Parathyroid adenoma (tissue), 2 donors: ENCODE data around the gene CA14.

ENCODE experiments used
- H2AFZ ChIP-seq: fragments of 300-600 bp; sonication (generic); one replicate; pipeline ENCODE4 v1.7.0; 2017; ENCODE audit warnings: antibody characterized with exemption, mild to moderate bottlenecking
- H3K27ac ChIP-seq: fragments of 300-600 bp; sonication (generic); one replicate; pipeline ENCODE4 v1.7.0; 2017
- H3K27me3 ChIP-seq: fragments of 300-600 bp; sonication (generic); one replicate; pipeline ENCODE4 v1.7.0; 2017; ENCODE audit warnings: low read length; ENCODE audit not compliant: control insufficient read depth, insufficient read depth
- H3K36me3 ChIP-seq: fragments of 300-600 bp; sonication (generic); one replicate; pipeline ENCODE4 v1.7.0; 2017; ENCODE audit warnings: low read length; ENCODE audit not compliant: control insufficient read depth, insufficient read depth
- H3K4me1 ChIP-seq: fragments of 300-600 bp; sonication (generic); one replicate; pipeline ENCODE4 v1.7.0; 2017; ENCODE audit warnings: control low read depth
- H3K4me2 ChIP-seq: fragments of 300-600 bp; sonication (generic); one replicate; pipeline ENCODE4 v1.7.0; 2017; ENCODE audit warnings: low read length
- H3K4me3 ChIP-seq: fragments of 300-600 bp; sonication (generic); one replicate; pipeline ENCODE4 v1.7.0; 2017; ENCODE audit warnings: low read depth, low read length
- H3K79me2 ChIP-seq: fragments of 300-600 bp; sonication (generic); one replicate; pipeline ENCODE4 v1.7.0; 2017; ENCODE audit warnings: control low read depth
- H3K9ac ChIP-seq: fragments of 300-600 bp; sonication (generic); one replicate; pipeline ENCODE4 v1.7.0; 2017; ENCODE audit warnings: mild to moderate bottlenecking
- H3K9me3 ChIP-seq: fragments of 300-600 bp; sonication (generic); one replicate; pipeline ENCODE4 v1.7.0; 2017; ENCODE audit warnings: low read length; ENCODE audit not compliant: control insufficient read depth
- TF ChIP-seq, protein P1 (sequence below): fragments of 300-600 bp; sonication (generic); IDR thresholded peaks from one replicate; pipeline ENCODE4 v1.7.0; 2017; ENCODE audit warnings: antibody characterized with exemption, mild to moderate bottlenecking
- donor health status: primary hyperparathyroidism.

CA14 gene

DNA sequence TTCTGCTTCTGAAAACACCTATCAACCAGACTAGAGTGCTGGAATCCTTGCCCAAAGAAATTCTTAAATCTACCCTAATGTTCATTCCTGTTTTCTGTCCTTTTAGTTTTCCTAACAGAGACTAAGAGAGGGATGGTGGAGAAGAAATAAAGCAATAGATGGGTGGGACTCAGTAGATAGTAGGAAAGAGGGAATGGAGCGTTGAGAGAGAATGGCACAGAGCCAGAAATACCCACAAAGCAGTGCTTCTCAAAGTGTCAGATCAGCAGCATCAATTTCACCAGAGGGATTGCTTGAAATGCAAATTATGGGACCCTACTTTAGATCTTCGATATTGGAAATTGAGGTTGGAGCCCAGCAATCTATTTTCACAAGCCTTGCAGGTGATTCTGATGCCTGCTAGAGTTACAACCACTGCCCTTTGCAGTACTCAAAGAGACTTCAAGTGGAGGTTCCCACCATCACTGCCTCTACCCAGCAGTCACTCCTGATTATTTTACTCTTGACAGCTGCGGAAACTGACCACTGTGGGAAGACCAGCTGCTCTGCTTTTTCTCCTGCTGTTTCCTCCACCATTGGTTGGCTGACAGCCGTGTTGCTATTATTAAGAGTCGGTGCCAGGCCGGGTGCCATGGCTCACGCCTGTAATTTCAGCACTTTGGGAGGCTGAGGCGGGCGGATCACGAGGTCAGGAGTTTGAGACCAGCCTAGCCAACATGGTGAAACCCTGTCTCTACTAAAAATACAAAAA is 52.4 kb downstream of the CA14 start:
- Histone ChIP-seq H3K27me3 (no peaks in the 10 kb centered on the region), H2AFZ (no peak overlapping the region), H3K4me1 (no peaks in the 10 kb centered on the region), H3K9ac (no peak overlapping the region), H3K27ac (no peak overlapping the region), H3K4me2 (no peak overlapping the region), H3K9me3 (no peaks in the 10 kb centered on the region), H3K79me2 (no peaks in the 10 kb centered on the region), H3K36me3 (no peaks in the 10 kb centered on the region), H3K4me3 (no peak overlapping the region)
- TF ChIP-seq, protein P1, sequence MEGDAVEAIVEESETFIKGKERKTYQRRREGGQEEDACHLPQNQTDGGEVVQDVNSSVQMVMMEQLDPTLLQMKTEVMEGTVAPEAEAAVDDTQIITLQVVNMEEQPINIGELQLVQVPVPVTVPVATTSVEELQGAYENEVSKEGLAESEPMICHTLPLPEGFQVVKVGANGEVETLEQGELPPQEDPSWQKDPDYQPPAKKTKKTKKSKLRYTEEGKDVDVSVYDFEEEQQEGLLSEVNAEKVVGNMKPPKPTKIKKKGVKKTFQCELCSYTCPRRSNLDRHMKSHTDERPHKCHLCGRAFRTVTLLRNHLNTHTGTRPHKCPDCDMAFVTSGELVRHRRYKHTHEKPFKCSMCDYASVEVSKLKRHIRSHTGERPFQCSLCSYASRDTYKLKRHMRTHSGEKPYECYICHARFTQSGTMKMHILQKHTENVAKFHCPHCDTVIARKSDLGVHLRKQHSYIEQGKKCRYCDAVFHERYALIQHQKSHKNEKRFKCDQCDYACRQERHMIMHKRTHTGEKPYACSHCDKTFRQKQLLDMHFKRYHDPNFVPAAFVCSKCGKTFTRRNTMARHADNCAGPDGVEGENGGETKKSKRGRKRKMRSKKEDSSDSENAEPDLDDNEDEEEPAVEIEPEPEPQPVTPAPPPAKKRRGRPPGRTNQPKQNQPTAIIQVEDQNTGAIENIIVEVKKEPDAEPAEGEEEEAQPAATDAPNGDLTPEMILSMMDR: no peak

DNA sequence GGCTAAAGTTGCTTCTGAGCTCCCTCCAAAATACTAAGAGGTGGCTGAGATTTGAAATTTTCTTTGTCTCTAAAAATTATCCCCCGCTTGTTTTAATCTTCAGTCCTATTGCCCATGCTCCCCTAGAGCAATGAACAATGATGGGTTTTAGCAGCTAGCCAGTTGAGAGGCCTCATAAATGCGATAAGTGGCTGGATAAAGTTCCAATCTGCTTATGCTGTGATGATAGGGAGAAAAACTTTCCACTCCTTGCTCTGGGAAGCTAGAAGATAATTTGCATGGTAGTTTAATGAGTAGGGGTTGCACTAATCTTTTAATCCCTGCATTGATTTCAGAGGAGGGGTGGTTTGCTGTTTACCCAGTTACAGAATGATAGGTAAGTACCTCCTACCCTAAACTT is 54.2 kb downstream of the CA14 start:
- Histone ChIP-seq H3K9ac (no peak overlapping the region), H3K4me3 (no peak overlapping the region), H3K36me3 (no peaks in the 10 kb centered on the region), H3K4me1 (no peaks in the 10 kb centered on the region), H3K4me2 (no peak overlapping the region), H3K79me2 (no peaks in the 10 kb centered on the region), H3K9me3 (no peaks in the 10 kb centered on the region), H2AFZ (no peak overlapping the region), H3K27me3 (no peaks in the 10 kb centered on the region), H3K27ac (no peak overlapping the region)
- TF ChIP-seq, protein P1: no peak
